Heart left ventricle (tissue), 16 donors: Measurements from ENCODE around the gene C16orf89. TPM values are rescaled to one million over a fixed set of nuclear protein-coding genes. Genes with fewer than 3 reads are reported as not detected.
"Not testable (repeated sequence)": the region's sequence is repeated elsewhere in the genome, so short reads cannot be mapped to it uniquely, and the experiment has no call there.

ENCODE experiments used
- ATAC-seq, 4 donors: fragments of 200-7000 bp; cut with Tn5 transposase; one replicate each; pipeline ENCODE4 v1.9.1; 2020 to 2022; ENCODE audit warnings: moderate library complexity in 4 of 4, mild to moderate bottlenecking in 3 of 4, moderate number of reproducible peaks in 1 of 4
- DNase-seq, 5 donors: peaks; one replicate each; pipeline ENCODE4 v3.0.0-alpha.2; 2020
- H3K27ac ChIP-seq, 12 donors: fragments of 200-600 bp; sonication (generic) in 4 of 12; one replicate each; pipeline versions ENCODE4 v1.5.0 to v1.8.0; 2016 to 2022; ENCODE audit warnings: mild to moderate bottlenecking in 2 of 12
- H3K27me3 ChIP-seq, 9 donors: fragments of 200-600 bp; sonication (generic) in 2 of 9; one replicate each; pipeline versions ENCODE4 v1.5.1 to v1.8.0; 2016 to 2022; ENCODE audit warnings: mild to moderate bottlenecking in 3 of 9
- H3K36me3 ChIP-seq, 9 donors: fragments of 200-600 bp; sonication (generic) in 2 of 9; one replicate each; pipeline versions ENCODE4 v1.5.0 to v1.8.0; 2018 to 2022; ENCODE audit warnings: mild to moderate bottlenecking in 2 of 9
- H3K4me1 ChIP-seq, 12 donors: fragments of 200-600 bp; sonication (generic) in 4 of 12; one replicate each; pipeline versions ENCODE4 v1.5.0 to v1.8.0; 2016 to 2022; ENCODE audit warnings: mild to moderate bottlenecking in 3 of 12
- H3K4me3 ChIP-seq, 12 donors: fragments of 200-600 bp; sonication (generic) in 4 of 12; one replicate each; pipeline versions ENCODE4 v1.5.0 to v1.8.0; 2017 to 2022; ENCODE audit warnings: mild to moderate bottlenecking in 9 of 12, moderate library complexity in 4 of 12
- H3K9me3 ChIP-seq, 12 donors: fragments of 200-600 bp; sonication (generic) in 4 of 12; one replicate each; pipeline versions ENCODE4 v1.5.0 to v1.8.0; 2016 to 2022; ENCODE audit warnings: mild to moderate bottlenecking in 1 of 12
- CTCF ChIP-seq, 12 donors: fragments of 200-600 bp; sonication (generic) in 4 of 12; IDR thresholded peaks; one replicate each; pipeline versions ENCODE4 v1.5.0 to v1.8.0; 2018 to 2022; ENCODE audit warnings: antibody characterized with exemption in 12 of 12, mild to moderate bottlenecking in 5 of 12
- WGBS, 4 donors: extraction: QIAGEN DNeasy Blood & Tissue Kit in 2 of 4; methylation state at CpG; one replicate each; pipeline versions ENCODE4 v1.1.5 to v1.1.7; 2013 to 2018; 5-methylcytosine and 5-hydroxymethylcytosine counted together
- intact Hi-C, 10 donors: fragments of 100-400 bp; cut with DNase I; formaldehyde crosslinking; loops; one replicate each; pipeline versions ENCODE4 v1.11.1 to v1.14.2; 2022
- polyA plus RNA-seq, 2 donors: library from polyadenylated mRNA; stranded (reverse); fragments of 200-250 nt; gene quantifications; one replicate each; pipeline ENCODE4 v1.2.3, GENCODE V29; 2013
- total RNA-seq, 9 donors: library from RNA; depleted of rRNA in 2 of 9; stranded (reverse); fragments of >200 nt in 2 of 9; fragmentation: NEBNext Ultra II Directional in 3 of 9; extraction: Animal tissue kit (Norgen Biotek cat#: 25700) in 3 of 9; gene quantifications; one replicate each; pipeline versions ENCODE4 v1.1.0 to v1.2.4, GENCODE V29; 2016 to 2023
- donor health status: ischemic (EF 13 %, LVEDD 7.1; RV severe dilation, severe dysfunction).
- donor health status: healthy with polysubstance abuse.
- donor health status: DM: no; HTN: yes; CAD: no.
- donor health status: DM: no; HTN: no; CAD: no.
- donor health status: ischemic (EF 25% LVEDD 6.9; RV normal size, moderate dysfunction).
- donor health status: ischemic (EF 25% LVEDD 5.7; RV mildly dilated, moderate dysfunction).
- donor health status: healthy.
- donor health status: DM: yes; HTN: yes; CAD: no.
- donor health status: ischemic (EF 35%, LVEDD 5.7; RV mildly dilated, moderate dysfunction).
- donor health status: nonischemic (EF 11% LVEDD 7.7; RV severe dilation, severe dysfunction).
- donor health status: DM: yes; HTN: yes; CAD: no.
- donor health status: PGD.
- donor health status: ischemic (EF 29% LVEDD 5.4; RV normal size, mild dysfunction).
- donor health status: nonischemic (EF 23%, LVEDD 6.1; RV moderate dilation, normal function).

Gene C16orf89
- total and polyA plus RNA-seq, 11 donors, result 0.26 to 38.4 (median 6.3) TPM

DNA sequence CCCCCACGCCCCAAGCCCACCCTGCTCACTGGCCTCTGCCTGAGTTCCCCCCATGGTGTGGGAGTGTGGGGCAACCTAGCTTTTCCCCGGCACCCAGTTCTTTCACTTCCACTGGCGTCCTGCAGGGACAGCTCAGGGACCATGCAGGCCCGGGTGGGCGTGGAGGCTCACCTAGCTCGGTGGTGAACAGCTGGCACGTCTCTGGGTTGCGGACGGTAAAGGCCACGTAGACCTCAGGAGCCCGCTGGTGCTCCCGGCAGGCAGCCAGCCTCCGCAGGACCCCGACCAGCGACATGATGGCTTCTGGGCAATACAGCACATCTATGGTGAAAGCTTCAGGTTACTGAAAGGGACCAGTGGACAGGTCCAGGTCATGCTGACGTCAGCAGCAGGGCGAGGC lies 23.2 kb upstream of the C16orf89 start:
- DNase-seq, H3K27ac ChIP-seq, H3K4me1 ChIP-seq, ATAC-seq, H3K4me3 ChIP-seq, H3K27me3 ChIP-seq, H3K9me3 ChIP-seq: not testable (repeated sequence)
- H3K36me3 ChIP-seq, result peaks cover 0 to 42% (median 22%) of the 10 kb centered on the region in 9 donors
- WGBS, 4 donors, result 88 to 93% (median 92%) methylated on average over 4 to 17 of the region's 17 CpGs
- intact Hi-C loops, result loop anchor here in 1 of 10 donors (10.0 kb wide), 1 partner anchor 234 kb away; no protein-coding TSS in a partner anchor

- H3K9me3 ChIP-seq, H3K27me3 ChIP-seq, ATAC-seq, H3K27ac ChIP-seq, H3K4me3 ChIP-seq, DNase-seq, H3K4me1 ChIP-seq: not testable (repeated sequence)
- 93 to 97% (median 94%) methylated on average over 13 to 18 of the region's 18 CpGs for WGBS, 4 donors
- intact Hi-C loops, result loop anchor here in 1 of 10 donors (10.0 kb wide), 1 partner anchor 233 kb away; no protein-coding TSS in a partner anchor
- H3K36me3 ChIP-seq, result peaks cover 0 to 46% (median 27%) of the 10 kb centered on the region in 9 donors
These were observed 22.5 kb upstream of the C16orf89 start for GRCh38 chr16:5088086-5088790.

DNA sequence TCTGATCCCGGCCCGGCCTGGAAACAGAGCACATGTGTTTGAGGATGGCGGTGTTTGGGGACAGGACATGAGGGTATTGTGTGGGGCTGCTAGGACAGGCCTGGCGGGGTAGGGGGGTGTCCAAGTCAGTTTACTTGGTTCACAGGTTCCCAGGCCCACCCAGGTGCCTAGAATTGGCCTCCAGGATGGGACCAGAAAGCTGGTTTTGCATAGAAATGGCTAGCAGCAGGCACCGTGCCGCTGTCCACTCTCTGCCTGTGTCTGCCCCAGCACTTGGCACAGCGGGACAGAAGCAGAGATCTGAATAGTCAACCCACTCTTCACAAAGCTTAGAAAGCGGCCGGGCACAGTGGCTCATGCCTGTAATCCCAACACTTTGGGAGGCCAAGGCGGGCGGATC lies 20.0 kb upstream of the C16orf89 start:
- not testable (repeated sequence) for H3K4me3 ChIP-seq, H3K27me3 ChIP-seq, H3K4me1 ChIP-seq, DNase-seq, H3K27ac ChIP-seq, ATAC-seq, H3K9me3 ChIP-seq
- WGBS, 4 donors, result 84 to 92% (median 87%) methylated on average over 4 to 11 of the region's 11 CpGs
- intact Hi-C loops, result loop anchor here in 1 of 10 donors (10.0 kb wide), 1 partner anchor 231 kb away; no protein-coding TSS in a partner anchor
- peaks cover 0 to 65% (median 42%) of the 10 kb centered on the region in 9 donors for H3K36me3 ChIP-seq

- H3K4me1 ChIP-seq, H3K27me3 ChIP-seq, H3K27ac ChIP-seq, H3K4me3 ChIP-seq, H3K9me3 ChIP-seq, DNase-seq, ATAC-seq: not testable (repeated sequence)
- WGBS, 4 donors, result 68 to 76% (median 70%) methylated on average over 10 of the region's 10 CpGs
- H3K36me3 ChIP-seq, result peaks cover 0 to 63% (median 34%) of the 10 kb centered on the region in 9 donors
- intact Hi-C loops, result loop anchor here in 1 of 10 donors (10.0 kb wide), 1 partner anchor 230 kb away; no protein-coding TSS in a partner anchor
- TF ChIP-seq CTCF (IDR thresholded peaks at IDR 0.05), result peak; percentile 38 to 70 (median 54)
These were observed 19.0 kb upstream of the C16orf89 start for GRCh38 chr16:5084802-5085201.

GRCh38 chr16:5084099-5084731 lies 18.5 kb upstream of the C16orf89 start:
- not testable (repeated sequence) for H3K27ac ChIP-seq, H3K27me3 ChIP-seq, ATAC-seq, H3K4me3 ChIP-seq, DNase-seq, H3K9me3 ChIP-seq, H3K4me1 ChIP-seq
- intact Hi-C loops, result loop anchor here in 1 of 10 donors (10.0 kb wide), 1 partner anchor 229 kb away; no protein-coding TSS in a partner anchor
- H3K36me3 ChIP-seq, result peaks cover 0 to 62% (median 38%) of the 10 kb centered on the region in 9 donors
- 81 to 89% (median 84%) methylated on average over 11 of the region's 11 CpGs for WGBS, 4 donors

DNA sequence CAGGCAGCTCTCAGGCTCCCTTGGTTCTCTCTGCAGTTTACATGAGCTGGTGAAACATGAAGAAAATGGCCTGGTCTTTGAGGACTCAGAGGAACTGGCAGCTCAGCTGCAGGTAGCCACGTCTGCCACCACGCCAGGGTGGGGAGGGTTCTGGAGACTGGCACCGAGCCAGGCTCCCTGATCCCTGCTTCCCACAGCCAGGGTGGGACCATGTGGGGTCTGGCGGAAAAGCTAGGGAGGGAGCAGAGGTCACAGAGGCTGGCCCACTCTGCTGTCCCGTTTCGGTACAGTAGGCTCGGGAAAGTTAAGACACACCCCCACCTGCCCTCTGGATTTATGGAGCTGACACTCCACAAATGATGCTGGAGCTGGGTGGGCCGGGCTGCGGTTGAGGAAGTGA lies 17.9 kb upstream of the C16orf89 start:
- ATAC-seq, H3K27ac ChIP-seq, H3K9me3 ChIP-seq, H3K27me3 ChIP-seq, H3K4me3 ChIP-seq, H3K4me1 ChIP-seq, DNase-seq: not testable (repeated sequence)
- intact Hi-C loops, result loop anchor here in 1 of 10 donors (10.0 kb wide), 1 partner anchor 229 kb away; no protein-coding TSS in a partner anchor
- H3K36me3 ChIP-seq, result peaks cover 0 to 68% (median 44%) of the 10 kb centered on the region in 9 donors
- 87 to 92% (median 90%) methylated on average over 8 to 9 of the region's 9 CpGs for WGBS, 4 donors

DNA sequence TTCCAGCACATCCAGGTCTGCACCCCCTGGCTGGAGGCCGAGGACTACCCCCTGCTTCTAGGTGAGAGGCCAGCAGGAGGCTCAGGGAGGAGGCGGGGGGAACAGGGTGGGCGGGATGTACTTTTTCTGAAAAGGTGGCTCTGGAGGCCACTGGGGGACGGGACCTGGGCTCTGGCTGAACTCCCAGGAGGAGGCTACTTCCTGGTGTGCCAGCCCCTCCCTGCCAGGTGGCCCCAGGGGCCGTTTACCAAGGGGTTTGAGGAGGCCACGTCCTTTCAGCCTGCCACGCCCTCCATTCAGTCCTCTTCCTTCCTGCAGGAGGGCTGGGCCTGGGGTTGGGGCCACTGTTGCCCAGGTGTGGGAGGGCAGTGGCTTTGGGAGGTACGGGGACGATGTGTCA lies 15.2 kb upstream of the C16orf89 start:
- intact Hi-C loops, result loop anchor here in 1 of 10 donors (10.0 kb wide), 1 partner anchor 226 kb away; no protein-coding TSS in a partner anchor
- H3K4me3 ChIP-seq, H3K27me3 ChIP-seq, H3K9me3 ChIP-seq, H3K4me1 ChIP-seq, ATAC-seq, DNase-seq, H3K27ac ChIP-seq: not testable (repeated sequence)
- 68 to 79% (median 75%) methylated on average over 7 to 9 of the region's 9 CpGs for WGBS, 4 donors
- H3K36me3 ChIP-seq, result peaks cover 0 to 78% (median 58%) of the 10 kb centered on the region in 9 donors

DNA sequence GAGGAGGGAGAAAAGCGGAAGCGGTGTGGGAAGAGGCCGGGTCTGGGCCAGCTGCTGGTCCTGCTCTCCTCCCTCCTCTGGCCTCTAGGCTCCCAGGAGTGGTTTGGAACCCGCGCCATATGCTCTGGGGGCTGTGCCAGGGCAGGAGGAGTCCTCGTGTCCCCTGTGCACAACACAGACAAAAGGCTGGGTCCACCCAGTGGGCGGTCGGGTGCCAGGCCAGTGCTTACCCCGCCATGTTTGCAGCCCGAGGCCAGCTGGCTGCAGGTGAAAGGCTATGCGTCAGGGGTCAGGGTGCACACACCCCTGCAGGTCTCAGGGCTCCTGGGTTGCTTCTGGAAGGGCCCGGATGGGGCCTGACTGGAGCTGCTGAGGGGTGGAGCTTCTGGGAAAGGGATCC lies 14.7 kb upstream of the C16orf89 start:
- not testable (repeated sequence) for H3K9me3 ChIP-seq, ATAC-seq, H3K27me3 ChIP-seq, H3K4me1 ChIP-seq, DNase-seq, H3K27ac ChIP-seq, H3K4me3 ChIP-seq
- 87 to 95% (median 90%) methylated on average over 10 to 12 of the region's 12 CpGs for WGBS, 4 donors
- peaks cover 0 to 80% (median 62%) of the 10 kb centered on the region in 9 donors for H3K36me3 ChIP-seq
- intact Hi-C loops, result loop anchor here in 1 of 10 donors (10.0 kb wide), 1 partner anchor 226 kb away; no protein-coding TSS in a partner anchor
